ENCODE measurements around the gene STPG4.

DNA sequence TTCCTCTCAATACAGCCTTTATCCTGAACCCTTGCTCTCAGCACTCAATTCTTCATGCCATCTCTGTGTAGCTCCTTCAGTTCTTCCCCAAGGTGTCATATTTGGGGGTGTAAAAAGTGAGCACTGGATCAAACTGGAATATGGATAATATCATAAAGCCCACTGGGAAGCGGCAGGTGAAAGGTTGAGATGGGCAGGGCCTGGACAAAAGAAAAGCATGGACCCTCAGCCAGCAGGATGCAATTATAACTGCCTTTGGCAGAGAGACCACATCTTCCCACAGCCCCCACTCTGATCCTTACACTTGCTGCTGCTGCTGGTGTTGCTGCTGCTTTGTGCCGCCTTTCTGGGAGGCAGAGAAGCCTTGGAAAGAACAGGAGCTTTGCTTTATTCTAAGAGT lies 31.2 kb upstream of the STPG4 start:
- TF ChIP-seq, protein P1, sequence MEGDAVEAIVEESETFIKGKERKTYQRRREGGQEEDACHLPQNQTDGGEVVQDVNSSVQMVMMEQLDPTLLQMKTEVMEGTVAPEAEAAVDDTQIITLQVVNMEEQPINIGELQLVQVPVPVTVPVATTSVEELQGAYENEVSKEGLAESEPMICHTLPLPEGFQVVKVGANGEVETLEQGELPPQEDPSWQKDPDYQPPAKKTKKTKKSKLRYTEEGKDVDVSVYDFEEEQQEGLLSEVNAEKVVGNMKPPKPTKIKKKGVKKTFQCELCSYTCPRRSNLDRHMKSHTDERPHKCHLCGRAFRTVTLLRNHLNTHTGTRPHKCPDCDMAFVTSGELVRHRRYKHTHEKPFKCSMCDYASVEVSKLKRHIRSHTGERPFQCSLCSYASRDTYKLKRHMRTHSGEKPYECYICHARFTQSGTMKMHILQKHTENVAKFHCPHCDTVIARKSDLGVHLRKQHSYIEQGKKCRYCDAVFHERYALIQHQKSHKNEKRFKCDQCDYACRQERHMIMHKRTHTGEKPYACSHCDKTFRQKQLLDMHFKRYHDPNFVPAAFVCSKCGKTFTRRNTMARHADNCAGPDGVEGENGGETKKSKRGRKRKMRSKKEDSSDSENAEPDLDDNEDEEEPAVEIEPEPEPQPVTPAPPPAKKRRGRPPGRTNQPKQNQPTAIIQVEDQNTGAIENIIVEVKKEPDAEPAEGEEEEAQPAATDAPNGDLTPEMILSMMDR (IDR thresholded peaks at IDR 0.05): no peak
- TF ChIP-seq POLR2A (IDR thresholded peaks at IDR 0.05) (no peak), POLR2AphosphoS5 (IDR thresholded peaks at IDR 0.05) (no peak)

Measured in prostate gland (tissue), 2 donors.